ENCODE measurements around the gene OSBPL3.

OSBPL3 gene

DNA sequence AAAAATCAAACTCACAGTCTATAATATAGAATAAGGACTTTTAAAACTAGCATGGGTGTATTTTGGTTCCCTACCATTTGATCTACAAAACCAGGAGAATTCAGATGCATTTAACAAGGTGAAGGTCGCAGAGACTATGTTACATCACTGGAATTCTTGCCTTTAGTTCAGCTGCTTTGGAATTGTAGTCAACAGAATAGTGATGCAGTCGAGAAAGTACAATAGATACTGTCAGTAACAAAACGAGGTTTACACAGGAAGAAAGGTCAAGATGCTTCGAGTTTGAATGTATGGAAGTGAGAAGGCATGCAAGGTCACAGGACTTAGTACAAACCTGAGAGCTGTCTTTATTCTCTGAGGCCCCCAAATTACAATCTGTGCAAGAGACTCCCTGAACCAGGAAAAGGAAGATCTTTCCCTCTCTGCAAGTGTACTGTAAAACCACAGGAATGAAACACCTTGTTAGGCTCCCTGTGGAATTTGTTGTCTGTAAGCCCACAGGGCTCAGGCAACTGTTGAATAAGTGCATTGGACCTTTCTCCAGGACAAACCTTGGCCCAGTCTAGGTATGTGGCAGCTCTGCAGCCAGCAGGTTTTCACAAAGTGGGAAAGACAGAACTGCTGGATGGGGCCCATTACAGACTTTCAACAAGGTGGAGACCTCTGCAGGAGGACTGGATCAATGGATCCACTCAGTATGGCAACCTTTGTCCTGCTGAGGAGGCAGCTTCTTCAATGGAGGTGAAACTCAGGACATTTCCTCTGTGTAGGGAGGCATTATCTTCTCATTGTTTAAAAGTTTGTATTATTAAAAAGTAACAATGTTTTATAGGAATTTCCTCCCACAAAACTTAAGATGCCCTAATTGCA, 121.6 kb downstream of the OSBPL3 start:
- no peak for DNase-seq

- no peak for DNase-seq
Observed at GRCh38 chr7:24857623-24858022, 122.4 kb downstream of the OSBPL3 start.

DNA sequence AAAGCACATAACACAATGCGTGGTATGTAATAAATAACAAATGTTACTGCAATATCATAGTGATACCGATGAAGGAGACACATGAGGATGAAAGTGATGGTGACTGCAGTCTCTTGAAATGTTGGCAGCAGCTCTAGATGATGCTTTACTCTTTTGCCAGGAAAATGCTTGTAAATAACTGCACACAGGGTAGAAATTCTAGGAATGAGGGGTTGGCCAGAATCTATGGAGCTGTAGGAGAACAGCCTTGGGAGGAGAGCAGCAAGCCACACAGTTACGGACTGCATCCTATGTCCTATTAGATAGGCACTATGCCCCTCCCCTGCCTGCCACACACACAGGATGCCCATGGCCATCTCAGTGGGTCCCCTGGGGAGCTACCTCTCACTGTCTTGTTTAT, 125.1 kb downstream of the OSBPL3 start:
- no peak for DNase-seq

GRCh38 chr7:24851786-24852185, 128.2 kb downstream of the OSBPL3 start:
- no peak for DNase-seq

GRCh38 chr7:24848878-24849277, 131.1 kb downstream of the OSBPL3 start:
- no peak for DNase-seq

- DNase-seq: no peak
Observed at GRCh38 chr7:24847754-24848153, 132.2 kb downstream of the OSBPL3 start.

DNA sequence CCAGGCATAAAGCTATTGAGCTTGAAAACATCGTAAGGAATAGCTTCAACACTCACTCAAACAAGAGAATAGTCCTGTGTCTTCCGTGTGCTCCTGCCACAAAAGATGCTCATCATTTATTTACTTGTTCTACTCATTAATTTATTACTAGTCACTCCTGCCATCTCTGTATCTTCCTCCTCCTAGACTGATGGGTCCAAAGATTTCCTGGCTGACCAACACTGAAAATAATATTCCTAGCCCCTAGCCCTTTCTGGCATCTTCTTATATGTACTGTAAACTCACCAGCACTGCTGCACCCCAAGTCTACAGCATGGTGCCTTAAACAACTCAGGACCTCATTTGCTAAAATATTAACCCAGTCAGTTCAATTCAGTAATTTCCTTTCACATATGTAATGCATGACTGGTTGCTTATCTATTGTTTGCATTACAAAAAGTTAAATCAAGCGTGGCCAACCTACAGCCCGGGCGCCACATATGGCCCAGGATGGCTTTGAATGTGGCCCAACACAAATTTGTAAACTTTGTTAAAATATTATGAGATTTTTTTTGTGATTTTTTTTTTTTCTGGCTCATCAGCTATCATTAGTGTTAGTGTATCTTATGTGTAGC, 136.1 kb downstream of the OSBPL3 start:
- DNase-seq: no peak

DNA sequence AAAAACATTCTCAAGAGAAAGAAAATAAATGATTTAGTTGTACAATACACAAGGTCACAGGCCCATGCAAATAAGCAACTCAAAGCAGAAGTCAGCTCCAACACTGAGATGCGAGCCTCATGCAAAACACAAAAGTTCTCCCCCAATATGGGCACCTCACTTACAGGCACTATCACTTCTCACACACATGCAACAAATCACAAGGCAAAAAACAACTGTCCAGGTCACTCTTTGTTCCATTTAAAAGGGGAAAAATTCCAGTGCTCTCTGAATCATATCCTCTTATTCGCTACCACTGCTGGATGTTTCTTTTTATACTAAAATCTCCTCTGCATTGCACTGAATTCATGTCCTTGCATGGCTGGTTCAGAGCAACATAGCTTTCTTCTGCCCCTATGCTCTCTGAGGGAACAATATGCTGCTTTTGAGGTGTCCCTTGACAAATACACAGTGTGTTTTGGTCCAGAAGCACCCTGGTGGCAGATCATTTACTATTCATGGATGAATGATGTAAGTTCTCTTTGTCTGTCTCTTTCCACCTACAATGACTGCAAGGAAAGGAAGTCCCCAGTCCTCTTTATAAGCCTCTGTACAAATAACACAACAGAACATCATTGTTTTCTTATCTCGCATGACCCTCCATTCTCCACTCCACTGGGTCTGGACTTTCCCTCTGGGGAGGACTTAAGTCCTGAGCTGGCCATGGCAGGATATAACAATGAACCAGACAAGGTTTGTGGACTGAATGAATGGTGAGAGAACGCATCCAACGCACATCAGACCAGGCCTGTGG, 137.3 kb downstream of the OSBPL3 start:
- no peak for DNase-seq

DNA sequence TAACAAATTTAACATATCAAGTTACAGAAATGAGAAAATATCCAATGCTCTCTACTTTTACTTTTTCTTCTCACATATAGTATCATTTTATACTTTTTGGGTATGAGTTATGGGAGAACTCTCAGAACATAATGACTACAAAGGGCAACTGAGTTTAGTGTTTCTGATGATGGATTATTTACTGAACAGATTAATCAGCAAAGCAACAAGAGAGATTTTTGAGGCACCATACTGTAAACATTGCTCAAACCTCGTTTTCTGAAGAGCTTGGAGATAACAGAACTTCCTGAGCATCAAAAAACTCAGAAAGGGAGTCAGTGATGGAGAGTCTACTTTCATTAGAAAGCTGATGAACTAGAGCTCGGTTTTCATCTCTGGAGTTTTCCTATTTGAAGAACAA, 137.9 kb downstream of the OSBPL3 start:
- no peak for DNase-seq

- no peak for DNase-seq
Observed at GRCh38 chr7:24840563-24840962, 139.4 kb downstream of the OSBPL3 start.

- peak; percentile 43 for DNase-seq
Observed at GRCh38 chr7:24836084-24836483, 143.9 kb downstream of the OSBPL3 start.

DNA sequence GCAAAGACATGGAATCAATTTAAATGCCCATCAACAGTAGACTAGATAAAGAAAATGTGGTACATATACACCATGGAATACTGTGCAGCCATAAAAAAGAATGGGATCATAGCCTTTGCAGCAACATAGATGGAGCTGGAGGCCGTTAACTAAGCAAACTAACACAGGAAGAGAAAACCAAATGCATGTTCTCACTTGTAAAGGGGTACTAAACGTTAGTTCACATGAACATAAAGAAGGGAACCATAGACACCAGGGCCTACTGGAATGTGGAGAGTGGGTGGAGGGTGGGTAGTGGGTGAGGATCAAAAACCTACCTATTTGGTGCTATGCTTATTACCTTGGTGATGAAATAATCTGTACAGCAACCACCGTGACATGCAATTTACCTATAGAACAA, 144.3 kb downstream of the OSBPL3 start:
- no peak for DNase-seq

- no peak for DNase-seq
Observed at GRCh38 chr7:24834128-24834798, 145.7 kb downstream of the OSBPL3 start.

DNA sequence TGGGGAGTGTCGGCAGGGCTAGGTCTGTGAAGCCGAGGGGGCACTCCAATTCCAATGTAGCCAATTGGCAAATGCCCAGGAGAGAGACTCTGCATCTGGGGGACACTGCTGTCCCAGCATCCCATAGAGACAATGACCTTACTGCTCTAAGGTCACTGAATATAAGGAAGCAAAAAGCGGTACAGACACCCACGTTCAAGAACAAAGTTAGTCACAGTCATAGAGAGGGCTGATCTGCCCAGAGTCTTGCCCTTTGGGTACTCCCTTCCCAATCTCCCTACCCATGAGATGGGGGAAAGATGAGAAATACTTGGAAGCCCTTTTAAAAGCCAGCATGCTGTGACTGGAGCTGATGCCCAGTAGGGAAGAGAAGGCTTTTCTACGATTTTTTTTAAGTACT, 146.4 kb downstream of the OSBPL3 start:
- no peak for DNase-seq

GRCh38 chr7:24831240-24831639, 148.7 kb downstream of the OSBPL3 start:
- DNase-seq: no peak

DNA sequence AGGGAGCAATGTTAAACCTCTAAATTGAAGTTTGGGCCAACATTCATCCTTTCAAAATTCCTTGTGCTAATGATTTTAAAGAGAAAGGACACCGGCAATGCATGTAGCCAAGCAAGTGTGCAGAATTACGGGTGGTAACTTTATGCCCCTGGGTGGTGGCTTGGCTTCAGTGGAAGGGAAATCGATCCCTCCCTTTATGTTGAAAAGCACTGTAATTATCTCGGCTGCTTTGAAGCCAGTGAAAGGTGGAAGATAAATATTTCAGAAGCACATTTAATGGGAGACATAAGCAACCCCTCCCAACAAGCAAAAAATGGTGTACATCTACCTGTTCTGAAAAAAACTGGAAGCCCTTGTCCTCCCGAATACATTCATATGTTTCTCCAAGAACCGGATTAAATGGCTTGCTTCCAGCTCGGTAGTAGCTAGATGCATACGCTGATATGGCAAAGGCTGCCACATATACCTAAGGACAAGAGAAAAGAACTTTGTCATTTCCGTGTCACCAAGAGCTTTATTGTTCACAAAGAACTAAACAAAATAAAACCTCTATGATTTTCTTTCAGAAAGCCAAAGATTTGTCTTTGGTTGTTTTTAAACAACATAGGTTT, 149.4 kb downstream of the OSBPL3 start:
- DNase-seq: no peak

DNA sequence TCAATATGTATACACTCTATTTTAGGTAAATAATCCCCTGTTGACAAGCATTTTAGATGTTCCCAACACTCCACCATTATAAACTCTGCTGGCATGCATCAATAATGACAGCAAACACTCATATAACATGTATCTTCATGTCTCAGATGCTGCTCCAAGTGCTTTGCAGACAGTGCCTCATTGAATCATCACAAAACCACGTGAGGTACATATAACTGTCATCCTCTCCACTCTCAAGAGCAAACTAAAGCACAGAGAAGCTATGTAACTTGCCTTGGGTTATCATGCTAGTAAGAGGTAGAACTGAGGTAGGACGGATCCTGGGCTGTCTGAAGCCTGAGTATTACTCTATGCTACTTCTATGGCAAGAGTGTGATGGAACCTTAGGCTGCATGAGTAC, 150.2 kb downstream of the OSBPL3 start:
- no peak for DNase-seq

DNA sequence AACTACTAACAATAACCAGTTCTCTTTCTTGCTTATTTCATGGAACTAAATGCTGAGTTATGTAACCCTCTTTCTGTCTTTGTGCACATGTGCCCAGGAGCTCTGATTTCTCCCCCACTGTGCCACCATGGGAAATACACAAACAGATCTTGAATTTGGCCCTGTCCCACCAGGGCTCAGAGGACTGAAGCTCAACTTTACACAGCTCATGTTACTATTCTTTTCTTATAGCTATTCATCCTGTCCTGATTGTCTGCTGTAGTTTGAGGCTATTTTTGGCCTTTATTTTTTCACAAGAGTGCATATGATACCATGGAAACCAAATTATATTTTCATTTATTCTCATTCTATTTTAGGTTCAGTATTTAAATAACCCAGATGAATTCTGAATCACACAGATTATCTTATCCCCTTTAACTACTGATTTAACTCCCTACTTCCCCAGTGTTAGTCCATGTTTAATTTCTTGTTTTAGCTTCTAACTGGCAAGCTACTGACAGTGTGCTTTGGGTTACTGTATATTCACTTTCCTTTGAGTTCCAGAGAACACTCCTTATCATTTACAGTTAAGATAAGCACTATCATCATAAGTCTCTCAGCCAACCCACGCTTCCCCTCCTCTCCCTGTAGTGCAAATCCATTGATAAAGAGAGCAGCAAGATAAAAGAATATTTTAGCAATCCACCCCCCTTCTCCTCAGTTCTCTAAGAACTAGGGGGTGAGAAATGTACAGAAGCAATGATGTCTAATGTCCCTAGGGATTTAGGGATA, 150.9 kb downstream of the OSBPL3 start:
- no peak for DNase-seq

GRCh38 chr7:24827589-24827988, 152.4 kb downstream of the OSBPL3 start:
- no peak for DNase-seq

GRCh38 chr7:24827027-24827426, 153.0 kb downstream of the OSBPL3 start:
- DNase-seq: peak; percentile 35

GRCh38 chr7:24826662-24827020, 153.3 kb downstream of the OSBPL3 start:
- peak; percentile 73 for DNase-seq
